Esophagus squamous epithelium (tissue), 5 donors: Measurements from ENCODE around the gene GARNL3. TPM values are rescaled to one million over a fixed set of nuclear protein-coding genes. Genes with fewer than 3 reads are reported as not detected.

ENCODE experiments used
- DNase-seq: peaks from one replicate; lab custom pipeline; 2025; lab: John Stamatoyannopoulos, UW
- H3K27ac ChIP-seq, 4 donors: fragments of 200-600 bp; sonication (generic); one replicate each; pipeline ENCODE4 v1.5.1; 2016 to 2019; ENCODE audit warnings: mild to moderate bottlenecking in 1 of 4
- H3K27me3 ChIP-seq, 4 donors: fragments of 200-600 bp; sonication (generic); 1 replicate in 3 of 4; 2 replicates in 1 of 4; pipeline versions ENCODE4 v1.5.1 to v1.6.0; 2017 to 2021; ENCODE audit warnings: antibody characterized with exemption in 1 of 4
- H3K36me3 ChIP-seq, 3 donors: fragments of 200-600 bp; sonication (generic); one replicate each; pipeline ENCODE4 v1.5.1; 2016 to 2019
- H3K4me1 ChIP-seq, 3 donors: fragments of 200-600 bp; sonication (generic); one replicate each; pipeline ENCODE4 v1.5.1; 2017 to 2019
- H3K4me3 ChIP-seq, 4 donors: fragments of 200-600 bp; sonication (generic); 1 replicate in 3 of 4; 2 replicates in 1 of 4; pipeline ENCODE4 v1.5.1; 2016 to 2019; ENCODE audit warnings: mild to moderate bottlenecking in 2 of 4, moderate library complexity in 1 of 4
- H3K9me3 ChIP-seq, 3 donors: fragments of 200-600 bp; sonication (generic); one replicate each; pipeline ENCODE4 v1.5.1; 2016 to 2019
- POLR2A ChIP-seq, 4 donors: fragments of 450-650 bp; IDR thresholded peaks; one replicate each; pipeline ENCODE4 v1.6.1; 2017; ENCODE audit warnings: antibody characterized with exemption in 4 of 4, mild to moderate bottlenecking in 4 of 4, moderate library complexity in 3 of 4
- WGBS, 2 donors: methylation state at CpG; one replicate each; pipeline ENCODE4 v1.1.5; 2018; 5-methylcytosine and 5-hydroxymethylcytosine counted together
- intact Hi-C: fragments of 100-400 bp; cut with DNase I; formaldehyde crosslinking; loops from one replicate; pipeline ENCODE4 v1.15.0; 2022
- total RNA-seq, 4 donors: library from RNA; depleted of rRNA; stranded (reverse); fragments of >200 nt; gene quantifications; one replicate each; pipeline ENCODE4 v1.1.0, GENCODE V29; 2016
- TF ChIP-seq, protein P1 (sequence below), 6 experiments: fragments of 450-650 bp in 4 of 6; fragments of 200-600 bp in 2 of 6; sonication (generic) in 2 of 6; IDR thresholded peaks; one replicate each; pipeline ENCODE4 v1.5.1; 2016 to 2019; ENCODE audit warnings: antibody characterized with exemption in 6 of 6, mild to moderate bottlenecking in 4 of 6, moderate library complexity in 4 of 6
- donor health status: DM: yes; HTN: yes; CAD: no.

GARNL3 gene
- total RNA-seq, 4 donors from 2014 or later = 1.1 to 22.9 (median 8.2) TPM

DNA sequence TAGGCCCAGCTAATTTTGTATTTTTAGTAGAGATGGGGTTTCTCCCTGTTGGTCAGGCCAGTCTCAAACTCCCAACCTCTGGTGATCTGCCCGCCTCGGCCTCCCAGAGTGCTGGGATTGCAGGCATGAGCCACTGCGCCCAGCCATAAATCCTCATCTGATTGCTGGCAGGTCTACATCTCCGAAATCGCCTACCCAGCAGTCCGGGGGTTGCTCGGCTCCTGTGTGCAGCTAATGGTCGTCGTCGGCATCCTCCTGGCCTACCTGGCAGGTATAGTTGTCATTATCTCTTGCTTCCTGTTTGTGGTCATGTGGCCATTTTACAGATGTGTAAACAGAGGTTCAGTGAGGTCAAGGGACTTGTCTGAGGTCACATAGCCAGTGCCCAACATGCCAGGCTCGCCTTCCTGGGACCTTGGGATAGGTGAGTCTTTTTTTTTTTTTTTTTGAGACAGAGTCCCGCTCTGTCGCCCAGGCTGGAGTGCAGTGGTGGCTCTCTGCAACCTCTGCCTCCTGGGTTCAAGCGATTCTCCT lies 135.2 kb downstream of the GARNL3 start:
- no peak for DNase-seq
- Histone ChIP-seq H3K27ac (no peak overlapping the region), H3K4me1 (peaks cover 14 to 29% (median 18%) of the 10 kb centered on the region in 3 donors), H3K4me3 (no peak overlapping the region), H3K27me3 (no peaks in the 10 kb centered on the region), H3K9me3 (no peaks in the 10 kb centered on the region), H3K36me3 (peaks cover 6 to 48% (median 10%) of the 10 kb centered on the region in 3 donors)
- intact Hi-C loops = loop anchor here (10.0 kb wide), 1 partner anchor 175 kb away; no protein-coding TSS in a partner anchor
- 86 to 96% methylated on average over 1 to 10 of the region's 14 CpGs for WGBS, 2 donors
- TF ChIP-seq POLR2A (IDR thresholded peaks at IDR 0.05) = no peak
- TF ChIP-seq, protein P1, sequence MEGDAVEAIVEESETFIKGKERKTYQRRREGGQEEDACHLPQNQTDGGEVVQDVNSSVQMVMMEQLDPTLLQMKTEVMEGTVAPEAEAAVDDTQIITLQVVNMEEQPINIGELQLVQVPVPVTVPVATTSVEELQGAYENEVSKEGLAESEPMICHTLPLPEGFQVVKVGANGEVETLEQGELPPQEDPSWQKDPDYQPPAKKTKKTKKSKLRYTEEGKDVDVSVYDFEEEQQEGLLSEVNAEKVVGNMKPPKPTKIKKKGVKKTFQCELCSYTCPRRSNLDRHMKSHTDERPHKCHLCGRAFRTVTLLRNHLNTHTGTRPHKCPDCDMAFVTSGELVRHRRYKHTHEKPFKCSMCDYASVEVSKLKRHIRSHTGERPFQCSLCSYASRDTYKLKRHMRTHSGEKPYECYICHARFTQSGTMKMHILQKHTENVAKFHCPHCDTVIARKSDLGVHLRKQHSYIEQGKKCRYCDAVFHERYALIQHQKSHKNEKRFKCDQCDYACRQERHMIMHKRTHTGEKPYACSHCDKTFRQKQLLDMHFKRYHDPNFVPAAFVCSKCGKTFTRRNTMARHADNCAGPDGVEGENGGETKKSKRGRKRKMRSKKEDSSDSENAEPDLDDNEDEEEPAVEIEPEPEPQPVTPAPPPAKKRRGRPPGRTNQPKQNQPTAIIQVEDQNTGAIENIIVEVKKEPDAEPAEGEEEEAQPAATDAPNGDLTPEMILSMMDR (IDR thresholded peaks at IDR 0.05) = no peak

GRCh38 chr9:127402401-127403090 lies 138.0 kb downstream of the GARNL3 start:
- H3K9me3 ChIP-seq = no peaks in the 10 kb centered on the region
- no peak overlapping the region for H3K27ac ChIP-seq
- peaks cover 11 to 16% (median 11%) of the 10 kb centered on the region in 3 donors for H3K4me1 ChIP-seq
- TF ChIP-seq, protein P1 (IDR thresholded peaks at IDR 0.05) = no peak
- TF ChIP-seq POLR2A (IDR thresholded peaks at IDR 0.05) = no peak
- H3K27me3 ChIP-seq = no peaks in the 10 kb centered on the region
- peaks cover 6 to 75% (median 16%) of the 10 kb centered on the region in 3 donors for H3K36me3 ChIP-seq
- intact Hi-C loops = no loop called here
- 80 to 85% methylated on average over 3 to 6 of the region's 18 CpGs for WGBS, 2 donors
- DNase-seq = no peak
- H3K4me3 ChIP-seq = no peak overlapping the region

- no peak for DNase-seq
- Histone ChIP-seq H3K27ac (no peak overlapping the region), H3K4me3 (no peak overlapping the region), H3K36me3 (peaks cover 6 to 81% (median 16%) of the 10 kb centered on the region in 3 donors), H3K27me3 (no peaks in the 10 kb centered on the region), H3K9me3 (no peaks in the 10 kb centered on the region), H3K4me1 (peaks cover 0 to 5% (median 3%) of the 10 kb centered on the region in 3 donors)
- TF ChIP-seq POLR2A (IDR thresholded peaks at IDR 0.05) = no peak
- TF ChIP-seq, protein P1 (IDR thresholded peaks at IDR 0.05) = no peak
- WGBS, 2 donors = 83 to 89% methylated on average over 3 to 17 of the region's 22 CpGs
- intact Hi-C loops = no loop called here
These were observed 139.1 kb downstream of the GARNL3 start for GRCh38 chr9:127403507-127404192.

GRCh38 chr9:127404631-127405030 lies 140.1 kb downstream of the GARNL3 start:
- WGBS, 2 donors = 94 to 100% methylated on average over 6 to 8 of the region's 23 CpGs
- Histone ChIP-seq H3K27ac (no peak overlapping the region), H3K4me3 (no peak overlapping the region), H3K9me3 (no peaks in the 10 kb centered on the region), H3K4me1 (peaks cover 0 to under 1% (median 0%) of the 10 kb centered on the region in 3 donors), H3K36me3 (peaks cover 6 to 81% (median 16%) of the 10 kb centered on the region in 3 donors), H3K27me3 (no peaks in the 10 kb centered on the region)
- intact Hi-C loops = no loop called here
- no peak for TF ChIP-seq POLR2A (IDR thresholded peaks at IDR 0.05)
- TF ChIP-seq, protein P1 (IDR thresholded peaks at IDR 0.05) = no peak
- DNase-seq = no peak
